ENCODE results near the gene HOXC9. TPM values are rescaled to one million over a fixed set of nuclear protein-coding genes. Genes with fewer than 3 reads are reported as not detected.

The HOXC9 gene
- total and polyA plus RNA-seq, 9 of the 15 experiments (the other 6 are each of a cell fraction or from before 2014, with no cell fraction given), result 1.1 to 10.5 (median 9.3) TPM

DNA sequence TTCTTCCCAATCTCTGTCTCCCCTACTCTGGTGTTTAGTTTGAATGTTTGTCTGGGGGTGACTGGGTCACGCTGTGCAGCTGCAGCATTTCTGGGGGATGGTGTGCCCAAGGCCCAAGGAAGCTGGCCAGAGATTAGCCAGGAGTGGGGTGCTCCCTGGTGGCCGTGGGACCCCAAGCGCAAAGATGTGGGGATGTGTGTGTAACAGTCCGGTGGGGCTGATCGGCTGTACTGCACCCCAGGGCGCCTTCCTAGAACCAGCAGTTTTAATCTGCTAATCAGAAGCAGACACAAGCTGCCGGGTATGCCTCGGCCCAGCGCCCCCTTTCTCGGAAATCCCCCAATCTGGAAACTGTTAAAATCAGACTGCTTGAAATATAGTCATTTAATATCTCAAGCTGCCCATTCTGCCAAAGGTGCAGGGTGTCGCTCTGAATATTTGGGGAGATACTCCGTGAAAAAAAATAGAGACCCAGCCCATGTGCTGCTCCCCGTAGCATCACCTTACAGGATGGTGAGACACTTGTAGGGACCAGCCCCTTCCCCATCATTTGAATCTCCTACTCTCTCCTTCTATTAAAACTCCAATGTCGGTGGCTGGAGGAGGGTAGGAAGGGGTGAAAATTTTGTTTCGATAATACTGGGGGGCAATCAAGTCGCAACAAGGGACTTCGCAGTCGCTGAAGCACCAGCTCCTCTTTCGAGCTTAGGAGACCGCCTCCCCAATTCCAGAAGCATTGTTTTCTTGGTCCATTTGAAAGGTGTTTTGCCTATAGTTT lies 4.3 kb downstream of the HOXC9 start (continued):
- TF ChIP-seq, protein P1, sequence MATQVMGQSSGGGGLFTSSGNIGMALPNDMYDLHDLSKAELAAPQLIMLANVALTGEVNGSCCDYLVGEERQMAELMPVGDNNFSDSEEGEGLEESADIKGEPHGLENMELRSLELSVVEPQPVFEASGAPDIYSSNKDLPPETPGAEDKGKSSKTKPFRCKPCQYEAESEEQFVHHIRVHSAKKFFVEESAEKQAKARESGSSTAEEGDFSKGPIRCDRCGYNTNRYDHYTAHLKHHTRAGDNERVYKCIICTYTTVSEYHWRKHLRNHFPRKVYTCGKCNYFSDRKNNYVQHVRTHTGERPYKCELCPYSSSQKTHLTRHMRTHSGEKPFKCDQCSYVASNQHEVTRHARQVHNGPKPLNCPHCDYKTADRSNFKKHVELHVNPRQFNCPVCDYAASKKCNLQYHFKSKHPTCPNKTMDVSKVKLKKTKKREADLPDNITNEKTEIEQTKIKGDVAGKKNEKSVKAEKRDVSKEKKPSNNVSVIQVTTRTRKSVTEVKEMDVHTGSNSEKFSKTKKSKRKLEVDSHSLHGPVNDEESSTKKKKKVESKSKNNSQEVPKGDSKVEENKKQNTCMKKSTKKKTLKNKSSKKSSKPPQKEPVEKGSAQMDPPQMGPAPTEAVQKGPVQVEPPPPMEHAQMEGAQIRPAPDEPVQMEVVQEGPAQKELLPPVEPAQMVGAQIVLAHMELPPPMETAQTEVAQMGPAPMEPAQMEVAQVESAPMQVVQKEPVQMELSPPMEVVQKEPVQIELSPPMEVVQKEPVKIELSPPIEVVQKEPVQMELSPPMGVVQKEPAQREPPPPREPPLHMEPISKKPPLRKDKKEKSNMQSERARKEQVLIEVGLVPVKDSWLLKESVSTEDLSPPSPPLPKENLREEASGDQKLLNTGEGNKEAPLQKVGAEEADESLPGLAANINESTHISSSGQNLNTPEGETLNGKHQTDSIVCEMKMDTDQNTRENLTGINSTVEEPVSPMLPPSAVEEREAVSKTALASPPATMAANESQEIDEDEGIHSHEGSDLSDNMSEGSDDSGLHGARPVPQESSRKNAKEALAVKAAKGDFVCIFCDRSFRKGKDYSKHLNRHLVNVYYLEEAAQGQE (IDR thresholded peaks at IDR 0.05; ENCODE audit: borderline replicate concordance), result peak; percentile 56
- TF ChIP-seq, protein P1 (CRISPR knock-in tag; IDR thresholded peaks at IDR 0.05; ENCODE audit: low read depth), result no peak
- peak; percentile 39; the same call in 1 of the 2 replicates for TF ChIP-seq TCF3 (CRISPR knock-in tag; IDR thresholded peaks at IDR 0.05)
- TF ChIP-seq SMC3 (conservative IDR thresholded peaks at IDR 0.05; ENCODE audit: insufficient read depth, low read depth, low read length), result peak; percentile 39; the same call in 1 of the 2 replicates
- peak; percentile 37; the same call in 1 of the 2 replicates for TF ChIP-seq ARID1B (IDR thresholded peaks at IDR 0.05)
- TF ChIP-seq, protein P2, sequence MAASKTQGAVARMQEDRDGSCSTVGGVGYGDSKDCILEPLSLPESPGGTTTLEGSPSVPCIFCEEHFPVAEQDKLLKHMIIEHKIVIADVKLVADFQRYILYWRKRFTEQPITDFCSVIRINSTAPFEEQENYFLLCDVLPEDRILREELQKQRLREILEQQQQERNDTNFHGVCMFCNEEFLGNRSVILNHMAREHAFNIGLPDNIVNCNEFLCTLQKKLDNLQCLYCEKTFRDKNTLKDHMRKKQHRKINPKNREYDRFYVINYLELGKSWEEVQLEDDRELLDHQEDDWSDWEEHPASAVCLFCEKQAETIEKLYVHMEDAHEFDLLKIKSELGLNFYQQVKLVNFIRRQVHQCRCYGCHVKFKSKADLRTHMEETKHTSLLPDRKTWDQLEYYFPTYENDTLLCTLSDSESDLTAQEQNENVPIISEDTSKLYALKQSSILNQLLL (CRISPR knock-in tag; IDR thresholded peaks at IDR 0.05; ENCODE audit: borderline replicate concordance), result no peak
- TF ChIP-seq, protein P3, sequence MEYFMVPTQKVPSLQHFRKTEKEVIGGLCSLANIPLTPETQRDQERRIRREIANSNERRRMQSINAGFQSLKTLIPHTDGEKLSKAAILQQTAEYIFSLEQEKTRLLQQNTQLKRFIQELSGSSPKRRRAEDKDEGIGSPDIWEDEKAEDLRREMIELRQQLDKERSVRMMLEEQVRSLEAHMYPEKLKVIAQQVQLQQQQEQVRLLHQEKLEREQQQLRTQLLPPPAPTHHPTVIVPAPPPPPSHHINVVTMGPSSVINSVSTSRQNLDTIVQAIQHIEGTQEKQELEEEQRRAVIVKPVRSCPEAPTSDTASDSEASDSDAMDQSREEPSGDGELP (CRISPR knock-in tag; IDR thresholded peaks at IDR 0.05; ENCODE audit: borderline replicate concordance), result 0 out of 2 replicates have a peak, but pooled peaks have one; percentile 28
- TF ChIP-seq MIER1 (IDR thresholded peaks at IDR 0.05; ENCODE audit: low read depth), result no peak
- peak; percentile 42; the same call in 1 of the 2 replicates for TF ChIP-seq STAT5A (IDR thresholded peaks at IDR 0.05; ENCODE audit: borderline replicate concordance, low read length)
- TF ChIP-seq, protein P4, sequence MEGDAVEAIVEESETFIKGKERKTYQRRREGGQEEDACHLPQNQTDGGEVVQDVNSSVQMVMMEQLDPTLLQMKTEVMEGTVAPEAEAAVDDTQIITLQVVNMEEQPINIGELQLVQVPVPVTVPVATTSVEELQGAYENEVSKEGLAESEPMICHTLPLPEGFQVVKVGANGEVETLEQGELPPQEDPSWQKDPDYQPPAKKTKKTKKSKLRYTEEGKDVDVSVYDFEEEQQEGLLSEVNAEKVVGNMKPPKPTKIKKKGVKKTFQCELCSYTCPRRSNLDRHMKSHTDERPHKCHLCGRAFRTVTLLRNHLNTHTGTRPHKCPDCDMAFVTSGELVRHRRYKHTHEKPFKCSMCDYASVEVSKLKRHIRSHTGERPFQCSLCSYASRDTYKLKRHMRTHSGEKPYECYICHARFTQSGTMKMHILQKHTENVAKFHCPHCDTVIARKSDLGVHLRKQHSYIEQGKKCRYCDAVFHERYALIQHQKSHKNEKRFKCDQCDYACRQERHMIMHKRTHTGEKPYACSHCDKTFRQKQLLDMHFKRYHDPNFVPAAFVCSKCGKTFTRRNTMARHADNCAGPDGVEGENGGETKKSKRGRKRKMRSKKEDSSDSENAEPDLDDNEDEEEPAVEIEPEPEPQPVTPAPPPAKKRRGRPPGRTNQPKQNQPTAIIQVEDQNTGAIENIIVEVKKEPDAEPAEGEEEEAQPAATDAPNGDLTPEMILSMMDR (IDR thresholded peaks at IDR 0.05 in 2 of 3, conservative IDR thresholded peaks at IDR 0.05 in 1 of 3; ENCODE audit: insufficient read depth in 2 of 3, low read depth in 1 of 3, low read length in 3 of 3), result peak; percentile 52 to 58 (median 57)
